Heart right ventricle (tissue), 16 donors: ENCODE results near the gene TSC2. TPM values are rescaled to one million over a fixed set of nuclear protein-coding genes. Genes with fewer than 3 reads are reported as not detected.

Experiments used
- ATAC-seq, 8 donors: fragments of 200-7000 bp; cut with Tn5 transposase; one replicate each; pipeline ENCODE4 v1.9.1; 2020; ENCODE audit warnings: mild to moderate bottlenecking in 8 of 8, moderate library complexity in 8 of 8, moderate number of reproducible peaks in 1 of 8
- DNase-seq, 2 donors: peaks; one replicate each; pipeline ENCODE4 v3.0.0-alpha.2; 2020
- H3K27ac ChIP-seq, 10 donors: fragments of 200-600 bp; sonication (generic) in 2 of 10; one replicate each; pipeline versions ENCODE4 v1.5.0 to v1.8.0; 2020 to 2022; ENCODE audit warnings: mild to moderate bottlenecking in 3 of 10
- H3K27me3 ChIP-seq, 7 donors: fragments of 200-600 bp; one replicate each; pipeline ENCODE4 v1.8.0; 2021 to 2022; ENCODE audit warnings: mild to moderate bottlenecking in 2 of 7
- H3K36me3 ChIP-seq, 9 donors: fragments of 200-600 bp; sonication (generic) in 1 of 9; one replicate each; pipeline versions ENCODE4 v1.5.0 to v1.8.0; 2020 to 2022; ENCODE audit warnings: mild to moderate bottlenecking in 2 of 9
- H3K4me1 ChIP-seq, 9 donors: fragments of 200-600 bp; sonication (generic) in 1 of 9; one replicate each; pipeline versions ENCODE4 v1.5.0 to v1.8.0; 2020 to 2022; ENCODE audit warnings: mild to moderate bottlenecking in 4 of 9
- H3K4me3 ChIP-seq, 10 donors: fragments of 200-600 bp; sonication (generic) in 2 of 10; one replicate each; pipeline versions ENCODE4 v1.5.0 to v1.8.0; 2020 to 2022; ENCODE audit warnings: mild to moderate bottlenecking in 7 of 10, moderate library complexity in 2 of 10
- H3K9me3 ChIP-seq, 11 donors: fragments of 200-600 bp in 10 of 11; sonication (generic) in 2 of 11; one replicate each; pipeline versions ENCODE4 v1.5.0 to v1.8.0; 2013 to 2022; ENCODE audit warnings: mild to moderate bottlenecking in 2 of 11, control low read depth in 1 of 11, moderate library complexity in 1 of 11
- WGBS, 2 donors: extraction: QIAGEN DNeasy Blood & Tissue Kit; methylation state at CpG; one replicate each; pipeline ENCODE4 v1.1.7; 2013; ENCODE audit warnings: inconsistent platforms in 1 of 2; 5-methylcytosine and 5-hydroxymethylcytosine counted together
- intact Hi-C, 10 donors: fragments of 100-400 bp; cut with DNase I; formaldehyde crosslinking; loops; one replicate each; pipeline versions ENCODE4 v1.11.1 to v1.14.2; 2022
- polyA plus RNA-seq, 2 donors: library from polyadenylated mRNA; stranded (reverse); fragments of 200-250 nt; gene quantifications; one replicate each; pipeline ENCODE4 v1.2.3, GENCODE V29; 2013
- total RNA-seq, 10 donors: library from RNA; stranded (reverse); fragmentation: NEBNext Ultra II Directional in 3 of 10; extraction: Animal tissue kit (Norgen Biotek cat#: 25700) in 3 of 10; gene quantifications; one replicate each; pipeline versions ENCODE4 v1.2.1 to v1.2.4, GENCODE V29; 2021 to 2023
- TF ChIP-seq, protein P1 (sequence below), 9 donors: fragments of 200-600 bp; sonication (generic) in 2 of 9; IDR thresholded peaks; one replicate each; pipeline versions ENCODE4 v1.5.0 to v1.8.0; 2021 to 2022; ENCODE audit warnings: antibody characterized with exemption in 9 of 9, mild to moderate bottlenecking in 5 of 9, moderate library complexity in 1 of 9
- donor health status: Arrhythmogenic right ventricular cardiomyopathy.
- donor health status: ischemic (EF 13 %, LVEDD 7.1; RV severe dilation, severe dysfunction).
- donor health status: healthy with polysubstance abuse.
- donor health status: DM: no; HTN: yes; CAD: no.
- donor health status: DM: no; HTN: no; CAD: no.
- donor health status: ischemic (EF 25% LVEDD 6.9; RV normal size, moderate dysfunction).
- donor health status: ischemic (EF 25% LVEDD 5.7; RV mildly dilated, moderate dysfunction).
- donor health status: healthy.
- donor health status: DM: yes; HTN: yes; CAD: no.
- donor health status: Ischemic cardiomyopathy.
- donor health status: ischemic (EF 35%, LVEDD 5.7; RV mildly dilated, moderate dysfunction).
- donor health status: nonischemic (EF 11% LVEDD 7.7; RV severe dilation, severe dysfunction).
- donor health status: DM: yes; HTN: yes; CAD: no.
- donor health status: PGD.
- donor health status: ischemic (EF 29% LVEDD 5.4; RV normal size, mild dysfunction).
- donor health status: nonischemic (EF 23%, LVEDD 6.1; RV moderate dilation, normal function).

Gene TSC2
- total and polyA plus RNA-seq, 12 donors = 28.8 to 87.0 (median 71.5) TPM

DNA sequence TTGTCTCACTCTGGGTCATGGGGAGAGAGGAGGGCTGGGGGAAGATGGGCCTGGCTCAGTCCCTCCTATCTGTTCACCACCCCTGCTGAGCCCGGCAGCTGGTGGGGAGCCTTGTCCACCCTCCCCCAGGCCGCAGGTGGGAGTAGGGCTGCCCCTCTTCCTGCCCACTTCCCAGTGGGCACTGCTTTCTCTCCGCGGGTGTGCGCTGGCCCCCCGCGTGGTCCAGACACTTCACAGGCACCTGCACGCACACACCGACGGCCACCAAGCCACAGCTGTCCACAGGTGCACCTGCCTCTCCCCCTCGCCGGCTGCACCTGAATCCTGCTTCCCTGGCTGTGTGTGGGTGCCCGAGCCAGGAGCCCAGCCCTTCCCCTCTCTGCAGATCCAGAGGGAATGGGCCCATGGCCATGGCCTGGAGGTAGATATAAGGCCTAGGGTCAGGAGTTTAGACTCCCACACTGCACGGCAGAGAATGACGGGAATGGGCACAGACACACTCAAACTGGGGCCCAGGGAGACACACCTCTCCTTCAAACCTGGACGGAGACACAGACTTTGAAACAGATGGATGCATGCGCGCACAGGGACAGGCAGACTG lies 19.1 kb upstream of the TSC2 start:
- Histone ChIP-seq H3K4me1 (peaks cover 14 to 92% (median 69%) of the 10 kb centered on the region in 9 donors), H3K4me3 (peak overlapping the region in 9 of 10 donors; percentile 68 to 94 (median 85)), H3K27ac (peak overlapping the region in 9 of 10 donors; percentile 39 to 98 (median 94))

DNA sequence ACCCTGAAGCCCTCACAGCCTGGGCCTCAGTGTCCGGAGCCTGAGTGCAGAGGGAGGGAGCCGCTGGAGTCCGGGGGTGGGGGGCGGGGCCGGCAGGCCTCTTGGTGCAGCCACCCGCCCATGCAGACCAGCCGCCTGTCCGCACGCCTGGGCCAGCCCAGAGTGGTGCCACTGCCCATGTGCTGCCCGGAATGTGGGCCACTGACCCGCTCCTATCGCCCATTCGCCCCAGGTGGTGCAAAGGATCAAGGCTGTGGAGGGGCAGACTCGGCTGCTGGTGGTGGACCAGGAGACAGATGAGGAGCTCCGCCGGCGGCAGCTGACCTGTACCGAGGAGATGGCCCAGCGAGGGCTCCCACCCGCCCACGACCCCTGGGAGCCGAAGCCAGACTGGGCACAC lies 18.4 kb upstream of the TSC2 start:
- intact Hi-C loops = loop anchor here in 1 of 10 donors (10.0 kb wide), 2 partner anchors 55 to 225 kb away; partner anchors contain the start of gene ECI1
- Histone ChIP-seq H3K27ac (peak overlapping the region in 8 of 10 donors; percentile 90 to 98 (median 95)), H3K4me1 (peaks cover 17 to 90% (median 67%) of the 10 kb centered on the region in 9 donors), H3K27me3 (peaks cover 0 to 30% (median 0%) of the 10 kb centered on the region in 7 donors), H3K36me3 (peaks cover 0 to 37% (median 5%) of the 10 kb centered on the region in 9 donors), H3K9me3 (no peaks in the 10 kb centered on the region), H3K4me3 (peak overlapping the region; percentile 20 to 94 (median 84))
- 62 to 67% methylated on average over 20 to 22 of the region's 22 CpGs for WGBS, 2 donors
- no peak for ATAC-seq
- peak; percentile 13 to 30 for DNase-seq
- TF ChIP-seq, protein P1, sequence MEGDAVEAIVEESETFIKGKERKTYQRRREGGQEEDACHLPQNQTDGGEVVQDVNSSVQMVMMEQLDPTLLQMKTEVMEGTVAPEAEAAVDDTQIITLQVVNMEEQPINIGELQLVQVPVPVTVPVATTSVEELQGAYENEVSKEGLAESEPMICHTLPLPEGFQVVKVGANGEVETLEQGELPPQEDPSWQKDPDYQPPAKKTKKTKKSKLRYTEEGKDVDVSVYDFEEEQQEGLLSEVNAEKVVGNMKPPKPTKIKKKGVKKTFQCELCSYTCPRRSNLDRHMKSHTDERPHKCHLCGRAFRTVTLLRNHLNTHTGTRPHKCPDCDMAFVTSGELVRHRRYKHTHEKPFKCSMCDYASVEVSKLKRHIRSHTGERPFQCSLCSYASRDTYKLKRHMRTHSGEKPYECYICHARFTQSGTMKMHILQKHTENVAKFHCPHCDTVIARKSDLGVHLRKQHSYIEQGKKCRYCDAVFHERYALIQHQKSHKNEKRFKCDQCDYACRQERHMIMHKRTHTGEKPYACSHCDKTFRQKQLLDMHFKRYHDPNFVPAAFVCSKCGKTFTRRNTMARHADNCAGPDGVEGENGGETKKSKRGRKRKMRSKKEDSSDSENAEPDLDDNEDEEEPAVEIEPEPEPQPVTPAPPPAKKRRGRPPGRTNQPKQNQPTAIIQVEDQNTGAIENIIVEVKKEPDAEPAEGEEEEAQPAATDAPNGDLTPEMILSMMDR (IDR thresholded peaks at IDR 0.05) = no peak

More for the DNA sequence above, 19.1 kb upstream of the TSC2 start:
- Histone ChIP-seq H3K9me3 (no peaks in the 10 kb centered on the region), H3K36me3 (peaks cover 0 to 37% (median 5%) of the 10 kb centered on the region in 9 donors), H3K27me3 (peaks cover 0 to 30% (median 0%) of the 10 kb centered on the region in 7 donors)
- 64 to 73% methylated on average over 18 of the region's 18 CpGs for WGBS, 2 donors
- TF ChIP-seq, protein P1 (IDR thresholded peaks at IDR 0.05) = no peak
- intact Hi-C loops = loop anchor here in 1 of 10 donors (10.0 kb wide), 2 partner anchors 56 to 226 kb away; partner anchors contain the start of gene ECI1
- DNase-seq (no peak), ATAC-seq (no peak)

DNA sequence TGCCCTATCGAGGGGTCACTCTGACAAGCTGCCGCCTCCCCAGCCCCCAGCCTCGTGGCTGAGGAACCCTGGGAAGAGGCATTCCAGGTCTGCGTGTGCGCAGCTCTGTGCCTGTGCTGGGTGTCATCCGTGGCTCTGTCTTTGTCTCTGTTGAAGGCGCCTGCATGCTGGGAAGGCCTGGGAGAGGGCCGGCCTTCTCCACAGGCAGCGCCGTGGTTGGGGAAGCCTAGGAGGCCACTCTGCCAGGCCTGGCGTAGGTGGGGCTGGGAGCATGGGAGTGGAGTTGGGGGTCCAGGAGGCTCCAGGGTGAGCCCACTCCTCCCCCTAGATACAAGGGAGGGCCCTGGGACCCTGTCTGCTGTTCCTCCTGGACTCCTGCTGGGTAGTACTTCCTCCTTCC lies 17.7 kb upstream of the TSC2 start:
- Histone ChIP-seq H3K27ac (peak overlapping the region; percentile 64 to 98 (median 94)), H3K4me1 (peaks cover 19 to 88% (median 68%) of the 10 kb centered on the region in 9 donors), H3K4me3 (peak overlapping the region; percentile 20 to 94 (median 84)), H3K9me3 (no peaks in the 10 kb centered on the region), H3K36me3 (peaks cover 0 to 37% (median 5%) of the 10 kb centered on the region in 9 donors), H3K27me3 (peaks cover 0 to 30% (median 0%) of the 10 kb centered on the region in 7 donors)
- intact Hi-C loops = loop anchor here in 1 of 10 donors (10.0 kb wide), 1 partner anchor 485 kb away; no protein-coding TSS in a partner anchor
- ATAC-seq (no peak), DNase-seq (no peak)
- 61 to 73% methylated on average over 11 of the region's 11 CpGs for WGBS, 2 donors
- TF ChIP-seq, protein P1 (IDR thresholded peaks at IDR 0.05) = no peak

DNA sequence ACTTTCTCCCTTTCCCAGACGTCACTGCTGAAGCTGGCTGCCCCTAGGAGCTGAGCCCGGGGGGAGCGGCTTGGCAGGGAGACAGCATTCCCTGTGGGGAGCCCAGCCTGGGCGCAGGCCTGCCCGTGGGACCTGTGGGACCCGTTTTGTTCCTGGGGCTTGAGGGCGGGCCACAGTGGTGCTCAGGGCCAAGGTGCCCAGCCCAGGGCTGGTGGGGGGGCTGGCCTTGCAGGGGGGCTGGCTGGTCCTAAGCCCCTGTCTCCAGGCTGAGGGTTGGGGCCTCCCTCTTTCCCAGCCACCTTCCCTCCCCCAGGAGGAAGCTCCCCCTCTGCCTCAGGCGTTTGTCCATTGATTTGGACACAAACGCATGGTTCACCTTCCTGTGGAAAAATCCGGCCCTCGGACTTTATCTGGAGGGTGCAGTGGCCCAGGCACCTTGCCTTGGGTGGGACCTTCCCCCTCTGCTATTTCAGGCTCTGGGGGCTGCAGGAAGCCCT lies 16.7 kb upstream of the TSC2 start:
- DNase-seq = peak; percentile 77 to 87
- ATAC-seq = peak; percentile 23 to 61 (median 52)
- TF ChIP-seq, protein P1 (IDR thresholded peaks at IDR 0.05) = no peak
- Histone ChIP-seq H3K27ac (peak overlapping the region; percentile 64 to 98 (median 94)), H3K4me1 (peaks cover 18 to 88% (median 72%) of the 10 kb centered on the region in 9 donors), H3K36me3 (peaks cover 0 to 45% (median 5%) of the 10 kb centered on the region in 9 donors), H3K4me3 (peak overlapping the region; percentile 20 to 94 (median 84)), H3K27me3 (peaks cover 0 to 24% (median 0%) of the 10 kb centered on the region in 7 donors), H3K9me3 (no peaks in the 10 kb centered on the region)
- intact Hi-C loops = loop anchor here in 1 of 10 donors (10.0 kb wide), 1 partner anchor 486 kb away; no protein-coding TSS in a partner anchor
- 51 to 65% methylated on average over 11 of the region's 11 CpGs for WGBS, 2 donors
